K562 (cell line): ENCODE measurements around the gene B3GALNT2. TPM values are rescaled to one million over a fixed set of nuclear protein-coding genes. Genes with fewer than 3 reads are reported as not detected.
A peak's percentile ranks its signal among the peaks of the same experiment; 100 is the strongest.

Experiments used
- ATF7 ChIP-seq: fragments of 450-650 bp; IDR thresholded peaks from 2 replicates; pipeline ENCODE4 v1.7.1; 2014; ENCODE audit warnings: mild to moderate bottlenecking, moderate library complexity
- BACH1 ChIP-seq: fragments of 200-800 bp; sonication (Bioruptor generic); IDR thresholded peaks from 2 replicates; pipeline ENCODE4 v1.6.1; 2016; ENCODE audit warnings: missing genetic modification characterization, missing compliant biosample characterization
- BRCA1 ChIP-seq, 2 experiments: fragments of 450-650 bp in 1 of 2; sonication (generic) in 1 of 2; formaldehyde crosslinking in 1 of 2; IDR thresholded peaks; 2 replicates each; pipeline versions ENCODE4 v1.5.0 to v1.6.1; 2017 to 2020; ENCODE audit warnings: mild to moderate bottlenecking in 1 of 2, missing genetic modification reagents in 1 of 2
- CEBPB ChIP-seq: fragments of 450-650 bp; IDR thresholded peaks from 2 replicates; pipeline ENCODE4 v1.6.1; 2016; ENCODE audit warnings: missing genetic modification characterization, missing compliant biosample characterization
- COPS2 ChIP-seq: fragments of 450-650 bp; conservative IDR thresholded peaks from 2 replicates; pipeline ENCODE4 v1.6.1; 2016; ENCODE audit warnings: mild to moderate bottlenecking, moderate library complexity
- DNMT1 ChIP-seq: fragments of 450-650 bp; IDR thresholded peaks from 2 replicates; pipeline ENCODE4 v1.6.1; 2016; ENCODE audit warnings: antibody characterized with exemption, mild to moderate bottlenecking
- E2F3 ChIP-seq: fragments of 250-450 bp; sonication (Bioruptor Pico); IDR thresholded peaks from 2 replicates; pipeline ENCODE4 v1.4.0; 2020; ENCODE audit warnings: mild to moderate bottlenecking
- ESRRB ChIP-seq: fragments of 250-450 bp; sonication (Bioruptor Pico); IDR thresholded peaks from 2 replicates; pipeline ENCODE4 v1.5.0; 2020; ENCODE audit warnings: mild to moderate bottlenecking, moderate library complexity, borderline replicate concordance
- GABPA ChIP-seq: fragments of 200-800 bp; sonication (Bioruptor generic); conservative IDR thresholded peaks from 2 replicates; pipeline ENCODE4 v1.6.1; 2016; ENCODE audit warnings: low read depth, missing genetic modification characterization, missing compliant biosample characterization
- KAT7 ChIP-seq: sonication (generic); formaldehyde crosslinking; IDR thresholded peaks from 2 replicates; pipeline ENCODE4 v1.8.0; 2022; ENCODE audit warnings: missing genetic modification reagents, mild to moderate bottlenecking, borderline replicate concordance
- KHSRP ChIP-seq: fragments of 450-650 bp; IDR thresholded peaks from 2 replicates; pipeline ENCODE4 v1.6.1; 2017
- LCOR ChIP-seq: sonication (generic); formaldehyde crosslinking; IDR thresholded peaks from 2 replicates; pipeline ENCODE4 v1.8.0; 2022; ENCODE audit warnings: mild to moderate bottlenecking, missing genetic modification reagents
- MECOM ChIP-seq: fragments of 250-450 bp; sonication (Bioruptor Pico); IDR thresholded peaks from 2 replicates; pipeline ENCODE4 v1.8.0; 2022; ENCODE audit warnings: inconsistent platforms
- MXI1 ChIP-seq: IDR thresholded peaks from 2 replicates; pipeline ENCODE4 v1.6.1; 2011; ENCODE audit warnings: low read depth, mild to moderate bottlenecking, improper control_type of control experiment, low read length
- RBFOX2 ChIP-seq: fragments of 200-400 bp; formaldehyde crosslinking; IDR thresholded peaks from 2 replicates; pipeline ENCODE4 v1.6.1; 2017; ENCODE audit warnings: low read depth, mild to moderate bottlenecking, low read length, moderate library complexity
- RCOR1 ChIP-seq, 2 experiments: IDR thresholded peaks; 2 replicates each; pipeline ENCODE4 v1.6.1; 2012; ENCODE audit warnings: low read depth in 2 of 2, low read length in 2 of 2, borderline replicate concordance in 1 of 2, improper control_type of control experiment in 1 of 2
- STAT5B ChIP-seq: fragments of 250-450 bp; sonication (Bioruptor Pico); IDR thresholded peaks from 2 replicates; pipeline ENCODE4 v1.8.0; 2021; ENCODE audit warnings: mild to moderate bottlenecking, inconsistent platforms
- ZBED1 ChIP-seq: IDR thresholded peaks from 2 replicates; pipeline ENCODE4 v1.6.1; 2014
- ZFP30 ChIP-seq: fragments of 250-450 bp; sonication (Bioruptor Pico); IDR thresholded peaks from 2 replicates; pipeline ENCODE4 v1.8.0; 2022; ENCODE audit warnings: moderate library complexity, mild to moderate bottlenecking, inconsistent platforms, borderline replicate concordance
- ZNF785 ChIP-seq: fragments of 250-450 bp; sonication (Bioruptor Pico); IDR thresholded peaks from 2 replicates; pipeline ENCODE4 v1.4.0; 2020; ENCODE audit warnings: mild to moderate bottlenecking
- ZNF830 ChIP-seq: fragments of 250-450 bp; sonication (Bioruptor Pico); IDR thresholded peaks from 2 replicates; pipeline ENCODE4 v1.5.0; 2021; ENCODE audit warnings: mild to moderate bottlenecking
- polyA plus RNA-seq, 8 experiments: library from polyadenylated mRNA; depleted of rRNA in 4 of 8; stranded (reverse) in 5 of 8; unstranded in 3 of 8; fragments of >200 nt; fragmentation: Nextera tagmentation in 2 of 8; fragmentation: Illumina TruSeq in 1 of 8; extraction: Ambion mirVana in 2 of 8; extraction: Trizol in 1 of 8; gene quantifications; 2 replicates each; pipeline versions ENCODE4 v1.2.1 to v1.2.3, GENCODE V29; 2011 to 2014; ENCODE audit warnings: inconsistent platforms in 1 of 8, missing spikeins in 1 of 8
- total RNA-seq, 7 experiments: library from RNA; depleted of rRNA in 6 of 7; stranded (reverse); fragments of >200 nt in 6 of 7; fragmentation: Illumina TruSeq in 2 of 7; extraction: Trizol in 2 of 7; gene quantifications; 2 replicates each; pipeline versions ENCODE4 v1.2.1 to v1.2.3, GENCODE V29; 2011 to 2021; ENCODE audit warnings: low replicate concordance in 1 of 7
- TF ChIP-seq, protein P1 (sequence below): sonication (generic); formaldehyde crosslinking; IDR thresholded peaks from 2 replicates; pipeline ENCODE4 v1.8.1; 2022; ENCODE audit warnings: missing genetic modification reagents
- TF ChIP-seq, protein P2 (sequence below): sonication (generic); formaldehyde crosslinking; IDR thresholded peaks from 2 replicates; pipeline ENCODE4 v1.8.0; 2022; ENCODE audit warnings: mild to moderate bottlenecking, missing genetic modification reagents
- TF ChIP-seq, protein P3 (sequence below), 2 experiments: IDR thresholded peaks; 2 replicates each; pipeline ENCODE4 v1.6.1; 2011; ENCODE audit warnings: borderline replicate concordance in 1 of 2, control low read depth in 1 of 2, low read depth in 1 of 2, low read length in 1 of 2, mild to moderate bottlenecking in 1 of 2, mixed read lengths in 1 of 2, moderate library complexity in 1 of 2; ENCODE audit not compliant: insufficient read depth in 1 of 2, insufficient read length in 1 of 2, poor library complexity in 1 of 2, severe bottlenecking in 1 of 2; ENCODE audit errors: extremely low read depth in 1 of 2
- TF ChIP-seq, protein P4 (sequence below): sonication (generic); formaldehyde crosslinking; IDR thresholded peaks from 2 replicates; pipeline ENCODE4 v1.8.1; 2023; ENCODE audit warnings: mild to moderate bottlenecking, missing genetic modification reagents

Gene B3GALNT2
- total and polyA plus RNA-seq, 9 of the 15 experiments (the other 6 are each of a cell fraction or from before 2014, with no cell fraction given) = 2.0 to 31.7 (median 22.9) TPM

DNA sequence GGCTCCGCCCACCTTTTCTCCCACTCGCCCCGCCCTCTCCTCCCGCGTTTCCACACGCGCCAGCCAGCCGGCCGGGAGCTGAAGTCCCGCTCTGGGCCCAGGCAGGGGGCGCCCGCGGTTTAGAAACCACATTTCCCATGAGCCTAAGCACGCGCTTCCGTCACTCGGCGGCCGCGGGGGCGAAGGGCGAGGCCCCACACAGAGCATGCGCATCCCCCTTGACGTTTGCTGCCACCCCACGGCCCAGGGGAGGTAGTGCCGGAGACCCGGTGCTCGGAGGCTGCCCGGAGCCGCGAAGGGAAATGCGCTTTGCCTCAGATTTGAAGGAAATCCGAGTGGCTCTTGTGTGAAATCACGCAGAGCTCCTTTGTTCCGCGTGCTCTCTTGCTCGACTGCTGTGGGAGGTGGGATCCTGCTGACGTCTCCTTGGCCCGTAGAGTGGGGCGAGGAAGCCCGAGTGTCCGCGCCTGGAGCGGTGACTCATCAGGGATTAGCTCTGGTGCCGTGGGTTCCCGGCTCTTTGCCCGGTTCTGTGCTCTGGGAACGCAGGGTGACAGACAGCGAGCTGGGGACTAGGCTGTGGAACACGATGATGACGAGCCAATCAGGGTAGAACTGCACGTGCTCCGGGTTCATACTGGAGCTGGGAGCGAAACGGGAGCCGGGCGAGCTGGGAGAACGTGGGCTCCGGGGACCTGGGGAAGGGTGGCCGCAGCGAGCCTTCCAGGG lies 406 bp upstream of the B3GALNT2 start (continued):
- TF ChIP-seq ZNF785 (CRISPR knock-in tag) = no peak
- TF ChIP-seq, protein P1, sequence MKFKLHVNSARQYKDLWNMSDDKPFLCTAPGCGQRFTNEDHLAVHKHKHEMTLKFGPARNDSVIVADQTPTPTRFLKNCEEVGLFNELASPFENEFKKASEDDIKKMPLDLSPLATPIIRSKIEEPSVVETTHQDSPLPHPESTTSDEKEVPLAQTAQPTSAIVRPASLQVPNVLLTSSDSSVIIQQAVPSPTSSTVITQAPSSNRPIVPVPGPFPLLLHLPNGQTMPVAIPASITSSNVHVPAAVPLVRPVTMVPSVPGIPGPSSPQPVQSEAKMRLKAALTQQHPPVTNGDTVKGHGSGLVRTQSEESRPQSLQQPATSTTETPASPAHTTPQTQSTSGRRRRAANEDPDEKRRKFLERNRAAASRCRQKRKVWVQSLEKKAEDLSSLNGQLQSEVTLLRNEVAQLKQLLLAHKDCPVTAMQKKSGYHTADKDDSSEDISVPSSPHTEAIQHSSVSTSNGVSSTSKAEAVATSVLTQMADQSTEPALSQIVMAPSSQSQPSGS (CRISPR knock-in tag) = no peak; the same call in 1 of the 2 replicates
- peak; percentile 15; the same call in 1 of the 2 replicates for TF ChIP-seq ZBED1
- no peak for TF ChIP-seq ZFP30 (CRISPR knock-in tag)
- no peak for TF ChIP-seq KHSRP
- TF ChIP-seq BACH1 (tag) = no peak
- peak in 1 of 2 experiments; percentile 31; a peak in 1 of 4 replicates for TF ChIP-seq RCOR1 (IDR thresholded peaks at IDR 0.05; ENCODE audit: borderline replicate concordance in 1 of 2, low read depth in 2 of 2, low read length in 2 of 2)
- TF ChIP-seq, protein P2, sequence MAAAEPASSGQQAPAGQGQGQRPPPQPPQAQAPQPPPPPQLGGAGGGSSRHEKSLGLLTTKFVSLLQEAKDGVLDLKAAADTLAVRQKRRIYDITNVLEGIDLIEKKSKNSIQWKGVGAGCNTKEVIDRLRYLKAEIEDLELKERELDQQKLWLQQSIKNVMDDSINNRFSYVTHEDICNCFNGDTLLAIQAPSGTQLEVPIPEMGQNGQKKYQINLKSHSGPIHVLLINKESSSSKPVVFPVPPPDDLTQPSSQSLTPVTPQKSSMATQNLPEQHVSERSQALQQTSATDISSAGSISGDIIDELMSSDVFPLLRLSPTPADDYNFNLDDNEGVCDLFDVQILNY (CRISPR knock-in tag) = no peak; the same call in 1 of the 2 replicates
- TF ChIP-seq LCOR (CRISPR knock-in tag) = peak; percentile 99
- TF ChIP-seq CEBPB (tag) = peak; percentile 38; the same call in 1 of the 2 replicates
- TF ChIP-seq KAT7 (CRISPR knock-in tag) = peak; percentile 88
- no peak for TF ChIP-seq E2F3 (CRISPR knock-in tag)
- TF ChIP-seq DNMT1 = no peak
- peak; percentile 94 for TF ChIP-seq RBFOX2
- TF ChIP-seq MXI1 = no peak
- TF ChIP-seq COPS2 = no peak
- TF ChIP-seq, protein P3, sequence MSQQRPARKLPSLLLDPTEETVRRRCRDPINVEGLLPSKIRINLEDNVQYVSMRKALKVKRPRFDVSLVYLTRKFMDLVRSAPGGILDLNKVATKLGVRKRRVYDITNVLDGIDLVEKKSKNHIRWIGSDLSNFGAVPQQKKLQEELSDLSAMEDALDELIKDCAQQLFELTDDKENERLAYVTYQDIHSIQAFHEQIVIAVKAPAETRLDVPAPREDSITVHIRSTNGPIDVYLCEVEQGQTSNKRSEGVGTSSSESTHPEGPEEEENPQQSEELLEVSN (IDR thresholded peaks at IDR 0.05; ENCODE audit: borderline replicate concordance in 1 of 2, extremely low read depth in 1 of 2, insufficient read depth in 1 of 2, insufficient read length in 1 of 2, low read depth in 1 of 2, low read length in 1 of 2, poor library complexity in 1 of 2, severe bottlenecking in 1 of 2) = peak; percentile 89 to 96
- no peak for TF ChIP-seq STAT5B (CRISPR knock-in tag)
- TF ChIP-seq, protein P4, sequence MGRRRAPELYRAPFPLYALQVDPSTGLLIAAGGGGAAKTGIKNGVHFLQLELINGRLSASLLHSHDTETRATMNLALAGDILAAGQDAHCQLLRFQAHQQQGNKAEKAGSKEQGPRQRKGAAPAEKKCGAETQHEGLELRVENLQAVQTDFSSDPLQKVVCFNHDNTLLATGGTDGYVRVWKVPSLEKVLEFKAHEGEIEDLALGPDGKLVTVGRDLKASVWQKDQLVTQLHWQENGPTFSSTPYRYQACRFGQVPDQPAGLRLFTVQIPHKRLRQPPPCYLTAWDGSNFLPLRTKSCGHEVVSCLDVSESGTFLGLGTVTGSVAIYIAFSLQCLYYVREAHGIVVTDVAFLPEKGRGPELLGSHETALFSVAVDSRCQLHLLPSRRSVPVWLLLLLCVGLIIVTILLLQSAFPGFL (CRISPR knock-in tag) = no peak; the same call in 1 of the 2 replicates
- TF ChIP-seq BRCA1 (IDR thresholded peaks at IDR 0.05) = no peak
- TF ChIP-seq BRCA1 (CRISPR knock-in tag; IDR thresholded peaks at IDR 0.05) = no peak
- TF ChIP-seq ZNF830 (CRISPR knock-in tag) = no peak; the same call in 1 of the 2 replicates
- TF ChIP-seq GABPA (tag) = peak; percentile 84
- no peak for TF ChIP-seq MECOM (CRISPR knock-in tag)
- no peak for TF ChIP-seq ESRRB (CRISPR knock-in tag)
- TF ChIP-seq ATF7 = peak; percentile 94
